Stimulated activated CD8-positive, alpha-beta memory T cell treated with anti-CD3 and anti-CD28 coated beads, Interleukin-7, amount 100 ng/mL, for 4 hours (primary cell): ENCODE results near the gene PPP5C.
"Not testable (repeated sequence)": the region's sequence is repeated elsewhere in the genome, so short reads cannot be mapped to it uniquely, and the experiment has no call there.

ENCODE experiments used
- DNase-seq, 2 donors: peaks; one replicate each; pipeline ENCODE4 v3.0.0-alpha.2; 2020; ENCODE audit warnings: low read depth in 2 of 2

The PPP5C gene

GRCh38 chr19:46385636-46386035 is 38.7 kb downstream of the PPP5C start:
- DNase-seq: no peak

GRCh38 chr19:46386151-46386550 is 39.3 kb downstream of the PPP5C start:
- no peak for DNase-seq

- no peak for DNase-seq
These were observed 40.3 kb downstream of the PPP5C start for GRCh38 chr19:46386996-46387712.

- DNase-seq: no peak
These were observed 40.8 kb downstream of the PPP5C start for GRCh38 chr19:46387713-46388130.

- no peak for DNase-seq
These were observed 41.6 kb downstream of the PPP5C start for GRCh38 chr19:46388311-46389095.

GRCh38 chr19:46390121-46390858 is 43.4 kb downstream of the PPP5C start:
- DNase-seq: no peak

- DNase-seq: no peak
These were observed 44.0 kb downstream of the PPP5C start for GRCh38 chr19:46390866-46391265.

GRCh38 chr19:46391296-46392251 is 44.7 kb downstream of the PPP5C start:
- DNase-seq: no peak

- no peak for DNase-seq
These were observed 45.4 kb downstream of the PPP5C start for GRCh38 chr19:46392252-46392801.

- DNase-seq: no peak
These were observed 46.0 kb downstream of the PPP5C start for GRCh38 chr19:46392837-46393236.

GRCh38 chr19:46393456-46394401 is 46.8 kb downstream of the PPP5C start:
- DNase-seq: no peak

GRCh38 chr19:46394402-46394797 is 47.5 kb downstream of the PPP5C start:
- DNase-seq: no peak

GRCh38 chr19:46397801-46398479 is 51.1 kb downstream of the PPP5C start:
- not testable (repeated sequence) for DNase-seq

- DNase-seq: no peak
These were observed 55.8 kb downstream of the PPP5C start for GRCh38 chr19:46402725-46403124.

- DNase-seq: no peak
These were observed 57.3 kb downstream of the PPP5C start for GRCh38 chr19:46404055-46404752.

- no peak for DNase-seq
These were observed 58.0 kb downstream of the PPP5C start for GRCh38 chr19:46404753-46405468.

GRCh38 chr19:46406976-46407375 is 60.1 kb downstream of the PPP5C start:
- DNase-seq: no peak
